Measurements from ENCODE around the gene SLC39A11. TPM values are rescaled to one million over a fixed set of nuclear protein-coding genes. Genes with fewer than 3 reads are reported as not detected.

The SLC39A11 gene
- total and polyA plus RNA-seq, 12 donors: 7.0 to 91.4 (median 22.7) TPM

GRCh38 chr17:73105431-73105830, 12.9 kb upstream of the SLC39A11 start:
- no peaks in the 10 kb centered on the region for H3K4me1 ChIP-seq (replicated peaks in 1 of 2)
- no peaks in the 10 kb centered on the region for H3K27me3 ChIP-seq
- TF ChIP-seq CTCF (IDR thresholded peaks at IDR 0.05): no peak
- TF ChIP-seq POLR2A (IDR thresholded peaks at IDR 0.05): no peak
- H3K36me3 ChIP-seq (replicated peaks in 1 of 2): no peaks in the 10 kb centered on the region
- intact Hi-C loops (cut with DNase I): no loop called here
- no peak overlapping the region for H3K4me3 ChIP-seq
- DNase-seq: no peak
- H3K27ac ChIP-seq: no peak overlapping the region
- 67 to 78% (median 73%) methylated on average over 1 of the region's 1 CpG for whole genome bisulfite sequencing, 4 donors
- no peaks in the 10 kb centered on the region for H3K9me3 ChIP-seq (replicated peaks in 1 of 3)

DNA sequence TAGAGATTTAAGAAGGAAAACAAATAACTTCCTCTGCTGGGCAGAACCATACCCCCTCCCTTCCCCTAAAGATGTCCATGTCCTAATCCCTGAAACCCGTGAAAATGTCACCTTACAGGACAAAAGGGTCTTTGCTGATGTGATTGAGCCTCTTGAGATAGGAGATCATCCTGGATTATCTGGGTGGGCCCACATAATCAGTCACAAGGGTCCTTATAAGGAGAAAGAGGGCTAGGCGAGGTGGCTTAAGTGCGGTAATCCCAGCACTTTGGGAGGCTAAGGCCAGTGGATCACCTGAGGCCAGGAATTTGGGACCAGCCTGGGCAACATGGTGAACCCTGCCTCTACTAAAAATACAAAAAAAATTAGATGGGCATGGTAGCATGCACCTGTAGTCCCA, 12.0 kb upstream of the SLC39A11 start:
- Histone ChIP-seq H3K4me1 (replicated peaks in 1 of 2) (no peaks in the 10 kb centered on the region), H3K27me3 (no peaks in the 10 kb centered on the region), H3K9me3 (replicated peaks in 1 of 3) (no peaks in the 10 kb centered on the region), H3K27ac (no peak overlapping the region), H3K36me3 (replicated peaks in 1 of 2) (no peaks in the 10 kb centered on the region), H3K4me3 (no peak overlapping the region)
- intact Hi-C loops (cut with DNase I): no loop called here
- 85 to 97% (median 90%) methylated on average over 3 of the region's 3 CpGs for WGBS, 4 donors
- no peak for DNase-seq
- TF ChIP-seq POLR2A (IDR thresholded peaks at IDR 0.05) (no peak), CTCF (IDR thresholded peaks at IDR 0.05) (no peak)

DNA sequence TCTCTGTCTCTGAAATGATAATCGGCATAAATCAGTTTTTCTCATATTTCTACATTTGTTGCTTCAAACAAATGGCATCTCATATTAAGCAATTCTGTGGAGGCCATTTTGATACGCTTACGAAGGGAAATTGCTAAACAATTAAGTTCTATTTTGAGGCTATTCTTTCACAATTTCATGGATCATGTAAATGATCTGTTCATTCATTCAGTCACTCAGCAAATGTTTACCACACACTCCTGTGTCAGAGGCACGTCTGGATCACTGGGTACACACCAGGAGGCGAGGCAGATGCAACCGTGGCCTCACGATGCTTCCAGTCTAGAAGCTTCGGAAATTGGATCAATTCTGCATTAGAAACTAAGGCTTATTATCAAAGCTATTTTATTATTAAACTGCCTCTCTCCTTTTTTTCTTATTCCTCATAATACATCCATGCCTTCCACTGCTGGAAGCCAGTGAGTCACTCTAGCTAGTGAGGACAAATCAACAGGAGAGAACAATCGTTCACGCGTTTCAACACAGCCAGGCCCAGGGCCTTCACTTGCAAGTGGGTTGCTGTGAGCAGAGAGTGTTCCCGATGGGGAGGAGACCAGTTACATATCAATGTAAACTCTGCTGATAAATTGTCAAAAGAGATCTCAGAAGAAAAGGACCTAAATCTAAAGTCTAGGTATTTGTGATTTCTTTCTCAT, 11.3 kb upstream of the SLC39A11 start:
- intact Hi-C loops (cut with DNase I): no loop called here
- H3K27ac ChIP-seq: no peak overlapping the region
- no peaks in the 10 kb centered on the region for H3K9me3 ChIP-seq (replicated peaks in 1 of 3)
- H3K4me1 ChIP-seq (replicated peaks in 1 of 2): no peaks in the 10 kb centered on the region
- no peak overlapping the region for H3K4me3 ChIP-seq
- no peaks in the 10 kb centered on the region for H3K27me3 ChIP-seq
- no peak for DNase-seq
- no peak for TF ChIP-seq CTCF (IDR thresholded peaks at IDR 0.05)
- no peak for TF ChIP-seq POLR2A (IDR thresholded peaks at IDR 0.05)
- WGBS, 4 donors: 83 to 90% (median 84%) methylated on average over 12 of the region's 12 CpGs
- H3K36me3 ChIP-seq (replicated peaks in 1 of 2): no peaks in the 10 kb centered on the region

GRCh38 chr17:73101031-73101430, 8.5 kb upstream of the SLC39A11 start:
- intact Hi-C loops (cut with DNase I): no loop called here
- H3K36me3 ChIP-seq (replicated peaks in 1 of 2): no peaks in the 10 kb centered on the region
- no peaks in the 10 kb centered on the region for H3K4me1 ChIP-seq (replicated peaks in 1 of 2)
- no peak overlapping the region for H3K27ac ChIP-seq
- no peak overlapping the region for H3K4me3 ChIP-seq
- peak in 1 of 7 donors; percentile 36 for DNase-seq
- H3K9me3 ChIP-seq (replicated peaks in 1 of 3): no peaks in the 10 kb centered on the region
- TF ChIP-seq CTCF (IDR thresholded peaks at IDR 0.05) (no peak), POLR2A (IDR thresholded peaks at IDR 0.05) (no peak)
- WGBS, 4 donors: 87 to 91% (median 90%) methylated on average over 6 of the region's 6 CpGs
- no peaks in the 10 kb centered on the region for H3K27me3 ChIP-seq
